NCI-H446 (cell line): Measurements from ENCODE around the gene PLAAT2.

Source experiments
- DNase-seq, 2 experiments: peaks; one replicate each; lab custom pipeline; 2025; lab: John Stamatoyannopoulos, UW

PLAAT2 gene

GRCh38 chr11:63518548-63518947, 44.6 kb downstream of the PLAAT2 start:
- no peak for DNase-seq

- no peak for DNase-seq
Observed at GRCh38 chr11:63517156-63517555, 46.0 kb downstream of the PLAAT2 start.

GRCh38 chr11:63516109-63516508, 47.1 kb downstream of the PLAAT2 start:
- no peak for DNase-seq

- DNase-seq, result no peak
Observed at GRCh38 chr11:63512816-63513215, 50.4 kb downstream of the PLAAT2 start.

- no peak for DNase-seq
Observed at GRCh38 chr11:63511048-63511748, 52.0 kb downstream of the PLAAT2 start.

GRCh38 chr11:63510360-63511047, 52.7 kb downstream of the PLAAT2 start:
- DNase-seq, result no peak

GRCh38 chr11:63508745-63509144, 54.4 kb downstream of the PLAAT2 start:
- no peak for DNase-seq

GRCh38 chr11:63508009-63508408, 55.2 kb downstream of the PLAAT2 start:
- DNase-seq, result no peak

- no peak for DNase-seq
Observed at GRCh38 chr11:63507511-63507910, 55.7 kb downstream of the PLAAT2 start.

- DNase-seq, result no peak
Observed at GRCh38 chr11:63506876-63507275, 56.3 kb downstream of the PLAAT2 start.

- no peak for DNase-seq
Observed at GRCh38 chr11:63505857-63506528, 57.2 kb downstream of the PLAAT2 start, which contains the start of gene LGALS12. TSS of gene LGALS12 (plus strand) at chr11:63506084. CDS start at chr11:63506459, 375 bp downstream.

GRCh38 chr11:63504933-63505586, 58.1 kb downstream of the PLAAT2 start:
- DNase-seq, result no peak

GRCh38 chr11:63504054-63504453, 59.1 kb downstream of the PLAAT2 start:
- DNase-seq, result no peak

- DNase-seq, result no peak
Observed at GRCh38 chr11:63503492-63503891, 59.7 kb downstream of the PLAAT2 start.
